NCI-H2196 (cell line): ENCODE results near the gene NEAT1.

Experiments used
- DNase-seq: peaks from one replicate; lab custom pipeline; 2025; ENCODE audit not compliant: unreplicated experiment; lab: John Stamatoyannopoulos, UW

Gene NEAT1

GRCh38 chr11:65389294-65389980, 33.2 kb upstream of the NEAT1 start:
- no peak for DNase-seq

DNA sequence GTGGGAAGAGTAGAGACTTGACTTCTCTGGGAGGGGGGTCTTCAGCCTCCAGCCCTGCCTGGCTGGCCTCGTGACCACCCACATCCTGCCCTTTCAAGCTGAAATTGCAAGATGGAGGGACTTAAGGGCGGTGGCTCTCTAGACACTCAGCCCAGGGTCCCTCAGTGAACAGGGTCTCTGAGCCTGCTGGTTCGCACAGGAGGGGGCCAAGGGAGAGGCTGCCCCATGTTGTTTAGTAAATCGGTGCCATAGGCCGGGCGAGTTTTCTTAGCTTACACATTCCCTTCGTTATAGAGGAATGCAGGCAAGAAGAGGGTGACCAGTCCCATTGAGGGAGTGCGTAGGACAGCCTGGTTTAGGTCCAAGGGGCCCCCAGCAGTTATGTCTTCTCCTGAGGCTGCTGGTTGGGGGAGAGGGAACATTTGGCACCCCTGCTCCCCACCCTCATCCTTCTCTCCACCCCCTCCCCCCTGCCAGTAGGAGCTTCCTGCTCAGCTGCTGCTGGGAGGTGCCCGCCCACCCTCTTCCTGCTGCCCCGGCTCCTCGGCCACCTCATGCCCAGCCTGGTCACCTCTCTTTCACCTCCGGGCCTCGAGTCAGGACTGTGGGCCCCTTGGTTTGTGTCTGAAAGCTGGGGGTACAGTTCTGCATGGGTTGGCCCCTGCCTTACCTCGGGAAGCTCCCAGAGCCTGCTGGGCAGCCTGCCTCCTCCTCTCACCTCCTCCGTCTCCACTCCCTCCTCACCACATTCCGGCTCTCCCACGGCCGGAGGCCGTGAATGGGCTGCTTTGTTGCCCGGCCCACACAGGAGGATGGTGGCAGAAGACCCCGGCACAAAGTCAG, 32.3 kb upstream of the NEAT1 start:
- DNase-seq = no peak

GRCh38 chr11:65390996-65391395, 31.6 kb upstream of the NEAT1 start:
- DNase-seq = no peak

DNA sequence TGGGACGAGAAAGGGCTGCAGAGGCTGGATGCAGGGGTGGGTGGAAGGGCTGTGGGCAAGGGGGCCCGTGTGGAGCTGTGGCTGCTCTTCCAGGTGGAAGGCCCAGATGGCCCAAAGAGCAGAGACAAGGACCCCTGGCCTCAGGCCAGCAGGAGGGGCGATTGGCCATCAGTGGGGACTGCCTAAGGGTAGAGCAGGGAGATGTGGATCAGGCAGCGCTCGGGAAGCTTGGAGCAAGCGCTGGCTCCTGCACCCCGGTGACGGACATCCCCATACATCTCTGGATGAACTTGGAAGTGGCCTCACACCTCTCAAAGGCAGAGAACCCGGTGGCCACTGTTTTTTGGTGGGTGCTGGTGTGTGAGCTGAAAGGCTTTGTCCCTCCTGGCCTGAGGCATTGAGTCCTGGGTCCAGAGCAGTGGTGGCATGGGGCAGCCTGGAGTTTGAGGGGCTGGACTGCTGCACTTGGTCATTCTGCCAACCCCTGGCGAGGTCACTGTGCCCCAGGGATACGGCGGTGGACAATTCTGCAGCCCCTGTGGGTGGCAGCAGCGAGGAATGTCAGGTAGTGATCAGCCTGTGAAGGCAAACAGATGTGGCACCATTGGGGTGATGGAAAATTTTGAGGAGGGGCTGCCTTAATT, 30.3 kb upstream of the NEAT1 start:
- no peak for DNase-seq

DNA sequence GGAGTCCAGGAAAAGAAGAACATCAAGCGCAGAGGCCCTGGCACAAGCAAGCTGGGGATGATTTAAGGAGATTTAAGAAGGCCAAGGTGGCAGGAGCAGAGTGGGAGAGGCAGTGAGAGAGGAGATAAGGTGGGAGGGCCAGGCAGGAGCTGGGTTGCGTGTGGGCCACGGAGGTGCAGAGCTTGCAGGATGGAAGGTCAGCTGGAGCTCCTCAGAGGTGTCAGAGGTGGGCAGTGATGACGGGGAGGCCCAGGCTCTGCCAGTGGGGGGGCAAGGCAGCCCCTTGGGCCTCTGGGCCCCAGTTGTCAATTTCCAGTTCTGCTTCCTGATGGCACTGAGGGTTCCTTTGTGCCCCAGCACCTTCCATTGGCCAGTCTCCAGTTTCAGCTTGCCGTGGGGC, 29.7 kb upstream of the NEAT1 start:
- DNase-seq = no peak

GRCh38 chr11:65393513-65394079, 29.0 kb upstream of the NEAT1 start:
- DNase-seq = no peak

DNA sequence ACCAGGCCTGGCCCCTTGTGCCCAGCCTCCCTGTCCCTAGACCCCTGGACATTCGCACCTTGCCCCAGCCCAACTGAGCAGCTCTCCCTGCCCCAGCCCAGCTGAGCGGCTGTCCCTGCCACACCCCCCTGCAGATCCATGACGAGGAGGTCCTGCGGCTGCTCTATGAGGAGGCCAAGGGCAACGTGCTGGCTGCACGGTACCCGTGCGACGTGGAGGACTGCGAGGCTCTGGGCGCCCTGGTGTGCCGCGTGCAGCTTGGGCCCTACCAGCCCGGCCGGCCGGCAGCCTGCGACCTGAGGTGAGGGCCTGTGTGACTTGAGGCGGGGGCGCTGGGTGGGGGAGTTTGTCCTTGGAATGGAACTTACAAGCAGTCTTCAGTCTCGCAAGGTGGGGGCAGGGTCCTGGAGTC, 28.5 kb upstream of the NEAT1 start:
- DNase-seq = no peak

DNA sequence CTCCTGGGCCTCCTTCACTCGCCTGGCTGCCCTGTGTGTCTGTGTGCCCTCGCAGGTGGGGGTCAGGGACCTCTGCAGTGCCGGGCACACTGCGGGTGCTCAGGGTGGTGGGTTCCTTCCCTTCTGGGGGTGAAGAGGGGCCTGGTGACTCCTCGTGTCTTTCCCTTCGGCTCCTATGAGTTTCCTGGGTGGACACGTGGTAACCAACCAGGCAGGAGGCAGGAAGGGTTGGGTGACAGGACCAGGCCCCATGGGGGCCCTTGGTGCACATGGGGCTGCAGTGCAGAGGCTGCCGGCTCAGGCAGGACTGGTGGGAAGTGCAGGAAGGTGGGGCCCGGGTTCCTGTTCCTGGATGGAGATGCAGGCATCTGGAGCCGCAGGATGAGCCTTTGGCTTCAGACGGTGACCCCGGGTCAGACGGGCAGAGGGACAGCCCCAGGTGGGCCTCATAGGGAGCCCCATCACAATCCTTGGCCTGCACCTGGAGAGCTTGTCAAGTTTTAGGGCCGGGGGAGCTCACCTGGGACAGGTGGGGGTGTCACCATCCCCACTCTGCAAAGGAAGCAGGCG, 26.6 kb upstream of the NEAT1 start:
- no peak for DNase-seq

DNA sequence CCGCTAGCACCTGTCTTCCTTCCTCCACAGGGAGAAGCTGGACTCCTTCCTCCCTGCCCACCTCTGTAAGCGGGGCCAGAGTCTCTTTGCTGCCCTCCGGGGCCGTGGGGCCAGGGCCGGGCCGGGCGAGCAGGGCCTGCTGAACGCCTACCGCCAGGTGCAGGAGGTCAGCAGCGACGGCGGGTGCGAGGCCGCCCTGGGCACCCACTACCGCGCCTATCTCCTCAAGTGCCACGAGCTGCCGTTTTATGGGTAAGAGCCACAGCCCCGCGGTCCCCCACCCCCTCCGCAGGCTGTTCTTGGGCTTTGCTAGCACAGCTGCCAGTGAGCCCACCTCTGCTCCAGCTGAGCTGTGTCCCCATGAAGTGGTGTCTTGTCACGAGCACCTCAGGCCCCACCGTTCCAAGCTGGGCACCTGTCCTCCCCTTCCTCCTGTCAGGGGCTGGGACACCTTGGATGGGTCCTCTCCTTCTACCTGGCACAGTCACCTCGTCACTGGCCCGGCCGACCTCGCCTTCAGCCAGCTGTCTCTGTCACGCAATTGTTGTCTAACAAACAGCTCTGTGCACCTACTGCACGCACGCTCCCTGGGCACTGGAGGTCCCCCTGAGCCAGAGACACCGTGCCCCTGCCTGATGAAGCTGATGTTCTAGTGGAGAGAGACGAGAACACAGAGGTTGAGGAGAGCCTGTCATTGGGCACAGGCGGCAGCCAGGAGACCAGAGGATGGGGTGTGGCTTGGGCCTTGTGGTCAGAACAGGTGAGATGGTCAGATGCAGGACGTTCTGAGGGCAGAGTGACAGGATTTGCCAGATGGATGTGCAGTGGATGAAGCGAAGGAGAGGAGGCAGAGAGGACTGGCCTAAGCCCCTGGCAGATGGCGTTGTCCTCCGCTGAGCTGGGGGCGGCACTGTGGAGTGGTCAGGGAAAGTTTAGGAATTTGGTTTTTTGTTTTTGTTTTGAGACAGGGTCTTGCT, 25.5 kb upstream of the NEAT1 start:
- no peak for DNase-seq

DNA sequence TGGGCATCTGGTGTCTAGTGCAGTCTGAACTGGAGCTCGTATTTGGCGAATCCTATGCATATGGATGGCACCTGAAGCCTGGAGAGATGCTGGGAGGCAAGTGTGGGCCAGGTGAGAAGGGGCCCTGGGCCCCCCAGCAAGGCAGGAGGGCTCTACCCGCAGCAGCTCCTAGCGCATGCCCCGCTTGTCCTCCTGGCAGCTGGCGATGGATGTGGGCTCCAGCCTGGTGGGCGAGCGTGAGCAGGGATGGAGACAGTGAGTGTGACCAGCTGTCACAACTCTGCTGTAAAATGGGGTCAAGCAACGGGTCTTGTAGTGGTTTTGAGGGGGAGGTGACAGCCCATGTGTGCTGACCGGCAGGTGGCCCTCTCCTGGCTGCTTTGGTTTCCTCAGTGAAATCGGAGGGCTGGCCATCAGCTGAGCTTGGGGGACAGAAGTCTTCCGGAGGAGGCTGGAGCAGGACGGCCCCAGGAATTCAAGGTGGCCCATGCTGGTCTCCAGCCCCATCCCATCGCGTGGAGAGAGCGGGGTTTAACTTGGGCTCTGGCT, 24.2 kb upstream of the NEAT1 start:
- no peak for DNase-seq

- no peak for DNase-seq
Observed at GRCh38 chr11:65399249-65399648, 23.3 kb upstream of the NEAT1 start.

DNA sequence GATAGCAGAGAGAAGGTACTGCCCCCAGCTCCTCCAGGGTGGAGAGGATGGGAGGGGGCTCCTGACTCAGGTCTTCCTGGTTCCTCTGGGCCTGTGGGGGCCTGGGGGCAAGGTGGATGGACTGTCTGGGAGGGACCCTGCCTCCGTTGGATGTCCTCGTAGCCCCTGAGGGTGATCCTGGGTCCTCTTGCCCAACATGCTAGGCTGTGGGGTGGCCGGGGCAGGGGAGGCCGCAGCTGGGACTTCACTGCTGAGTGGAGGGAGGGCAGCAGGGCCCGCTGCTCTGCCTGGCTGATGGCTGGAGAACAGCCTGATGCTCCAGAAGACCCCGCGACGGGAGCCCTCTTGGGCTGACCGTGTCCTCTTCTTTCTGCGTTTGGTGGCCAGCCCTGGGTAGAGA, 22.8 kb upstream of the NEAT1 start:
- no peak for DNase-seq

DNA sequence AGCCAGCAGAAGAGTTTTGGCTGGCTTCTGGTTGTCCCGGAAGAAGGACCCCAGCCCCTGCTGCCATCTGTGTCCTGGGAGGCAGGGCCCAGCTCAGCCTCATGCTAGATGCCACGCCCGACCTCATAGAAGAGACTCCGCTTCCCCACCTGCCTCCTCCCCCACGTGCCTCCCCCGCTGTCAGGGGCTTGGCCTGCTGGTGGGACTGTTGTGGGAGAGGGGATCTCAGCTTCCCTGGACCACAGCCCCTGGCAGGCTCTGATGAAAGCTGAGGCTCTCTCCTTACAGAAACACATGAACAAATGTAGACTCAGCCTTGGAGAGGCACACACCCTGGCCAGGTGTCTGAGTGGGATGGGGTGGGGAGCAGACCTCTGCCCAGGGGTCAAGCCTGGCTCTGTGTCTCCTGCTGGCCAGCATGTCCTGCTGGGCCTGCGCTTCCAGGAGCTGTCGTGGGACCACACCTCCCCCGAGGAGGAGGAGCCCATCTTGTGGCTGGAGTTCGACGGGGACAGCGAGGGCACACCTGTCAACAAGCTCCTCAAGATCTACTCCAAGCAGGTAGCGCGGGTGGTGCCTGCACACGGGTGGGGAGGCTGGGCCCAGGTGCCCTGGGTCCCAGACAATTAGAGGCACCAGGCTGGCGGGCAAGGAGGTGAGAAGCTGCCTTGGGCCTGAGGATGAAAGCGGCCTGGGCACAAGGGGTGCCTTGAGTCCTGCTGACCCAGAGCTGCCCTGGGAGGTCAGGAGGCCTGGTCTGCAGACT, 22.1 kb upstream of the NEAT1 start:
- DNase-seq = no peak

DNA sequence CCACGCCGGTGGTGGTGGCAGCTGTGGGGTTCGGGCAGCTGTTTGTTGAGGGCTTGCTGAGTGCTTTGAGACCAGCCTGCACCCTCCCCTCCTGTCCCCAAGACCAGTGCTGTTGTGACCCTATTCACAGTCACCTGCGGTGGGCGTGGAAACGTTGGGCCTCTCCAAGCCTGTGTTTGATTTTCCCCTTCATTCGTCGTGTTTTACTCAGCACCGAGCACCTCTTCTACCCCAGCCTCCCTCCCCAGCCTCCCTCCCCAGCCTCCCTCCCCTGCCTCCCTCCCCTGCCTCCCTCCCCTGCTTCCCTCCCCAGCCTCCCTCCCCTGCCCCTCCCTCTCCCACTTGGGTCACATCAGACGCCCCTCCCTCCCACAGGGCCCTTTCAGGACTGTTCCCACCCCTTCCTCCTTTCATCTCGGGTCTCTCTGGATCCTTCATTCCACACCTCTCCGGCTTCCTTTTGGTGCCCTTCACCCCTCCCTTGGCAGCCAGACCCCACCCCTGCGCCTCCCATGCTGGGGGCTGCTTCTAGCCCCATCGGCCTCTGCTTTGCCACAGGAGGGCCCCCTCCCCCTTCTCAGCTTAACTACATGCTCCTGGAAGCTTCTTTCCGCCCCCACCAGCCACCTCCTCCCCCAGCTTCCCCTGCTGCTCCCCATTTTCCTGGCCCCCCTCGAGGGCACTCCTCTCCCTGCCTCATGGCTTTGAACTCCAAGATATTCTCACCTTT, 21.4 kb upstream of the NEAT1 start:
- no peak for DNase-seq

DNA sequence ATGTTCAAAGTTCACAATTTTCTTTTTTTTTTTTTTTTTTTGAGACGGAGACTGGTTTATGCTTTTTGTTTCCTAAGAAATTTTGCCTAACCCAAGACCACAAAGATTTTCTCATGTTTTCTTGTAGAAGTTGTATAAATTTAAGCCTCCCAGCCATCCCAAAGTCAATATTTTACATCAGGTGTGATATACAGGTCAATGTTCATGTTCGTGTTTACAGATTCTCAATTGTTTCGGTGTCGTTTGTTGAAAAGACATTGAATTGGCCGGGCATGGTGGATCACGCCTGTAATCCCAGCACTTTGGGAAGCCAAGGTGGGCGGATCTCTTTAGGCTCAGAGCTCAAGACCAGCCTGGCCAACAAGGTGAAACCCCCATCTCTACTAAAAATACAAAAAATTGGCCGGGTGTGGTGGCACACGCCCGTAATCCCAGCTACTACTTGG, 20.8 kb upstream of the NEAT1 start:
- DNase-seq = no peak

DNA sequence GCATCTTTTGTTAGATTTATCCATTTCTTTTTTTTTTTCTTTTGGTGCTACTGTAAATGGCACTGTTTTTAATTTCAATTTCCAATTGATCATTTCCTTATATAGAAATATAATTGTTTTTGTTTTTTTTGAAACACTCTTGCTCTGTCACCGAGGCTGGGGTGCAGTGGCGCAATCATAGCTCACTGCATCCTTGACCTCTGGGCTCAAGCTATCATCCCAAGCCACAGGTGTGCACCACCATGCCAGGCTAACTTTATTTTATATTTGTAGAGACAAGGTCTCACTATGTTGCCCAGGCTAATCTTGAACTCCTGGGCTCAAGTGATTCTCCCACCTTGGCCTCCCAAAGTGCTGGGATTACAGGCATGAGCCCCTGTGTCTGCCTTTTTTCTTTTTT, 19.8 kb upstream of the NEAT1 start:
- no peak for DNase-seq

- no peak for DNase-seq
Observed at GRCh38 chr11:65403607-65404121, 18.9 kb upstream of the NEAT1 start.

GRCh38 chr11:65404210-65404609, 18.4 kb upstream of the NEAT1 start:
- no peak for DNase-seq
